ENCODE measurements around the gene SELE.

The SELE gene

GRCh38 chr1:169680377-169681019 is 53.4 kb downstream of the SELE start:
- no peak for DNase-seq

GRCh38 chr1:169679692-169680091 is 54.2 kb downstream of the SELE start:
- no peak for DNase-seq

- peak; percentile 8 for DNase-seq
Observed at GRCh38 chr1:169676001-169676400, 57.9 kb downstream of the SELE start.

Data from EL (cell line).